ENCODE measurements around the gene LEMD2.

- TF ChIP-seq, protein P1, sequence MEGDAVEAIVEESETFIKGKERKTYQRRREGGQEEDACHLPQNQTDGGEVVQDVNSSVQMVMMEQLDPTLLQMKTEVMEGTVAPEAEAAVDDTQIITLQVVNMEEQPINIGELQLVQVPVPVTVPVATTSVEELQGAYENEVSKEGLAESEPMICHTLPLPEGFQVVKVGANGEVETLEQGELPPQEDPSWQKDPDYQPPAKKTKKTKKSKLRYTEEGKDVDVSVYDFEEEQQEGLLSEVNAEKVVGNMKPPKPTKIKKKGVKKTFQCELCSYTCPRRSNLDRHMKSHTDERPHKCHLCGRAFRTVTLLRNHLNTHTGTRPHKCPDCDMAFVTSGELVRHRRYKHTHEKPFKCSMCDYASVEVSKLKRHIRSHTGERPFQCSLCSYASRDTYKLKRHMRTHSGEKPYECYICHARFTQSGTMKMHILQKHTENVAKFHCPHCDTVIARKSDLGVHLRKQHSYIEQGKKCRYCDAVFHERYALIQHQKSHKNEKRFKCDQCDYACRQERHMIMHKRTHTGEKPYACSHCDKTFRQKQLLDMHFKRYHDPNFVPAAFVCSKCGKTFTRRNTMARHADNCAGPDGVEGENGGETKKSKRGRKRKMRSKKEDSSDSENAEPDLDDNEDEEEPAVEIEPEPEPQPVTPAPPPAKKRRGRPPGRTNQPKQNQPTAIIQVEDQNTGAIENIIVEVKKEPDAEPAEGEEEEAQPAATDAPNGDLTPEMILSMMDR (conservative IDR thresholded peaks at IDR 0.05; ENCODE audit: low read length): peak; percentile 43
- no peak for TF ChIP-seq EZH2phosphoT487 (IDR thresholded peaks at IDR 0.05; ENCODE audit: borderline replicate concordance)
Observed at GRCh38 chr6:33822575-33823395, 33.9 kb upstream of the LEMD2 start.
